Measurements from ENCODE around the gene PDE3A. TPM values are rescaled to one million over a fixed set of nuclear protein-coding genes. Genes with fewer than 3 reads are reported as not detected.

Gene PDE3A
- total RNA-seq, 1 experiment from 2014 or later = 2.8 TPM

- TF ChIP-seq ZBTB43 (CRISPR knock-in tag; IDR thresholded peaks at IDR 0.05) (no peak), TP53 (CRISPR knock-in tag; IDR thresholded peaks at IDR 0.05) (no peak), GABPB1 (CRISPR knock-in tag; IDR thresholded peaks at IDR 0.05) (no peak), SOX15 (CRISPR knock-in tag; IDR thresholded peaks at IDR 0.05) (no peak), MYBL2 (CRISPR knock-in tag; IDR thresholded peaks at IDR 0.05) (no peak), NFATC4 (CRISPR knock-in tag; IDR thresholded peaks at IDR 0.05) (no peak)
Measured at GRCh38 chr12:20561871-20562270, 193.5 kb downstream of the PDE3A start (continued).

- ATAC-seq (no peak), DNase-seq (ENCODE audit: low spot score) (no peak)
- Mint-ChIP-seq H3K4me3 (no peak overlapping the region), H3K9me3 (no peaks in the 10 kb centered on the region), H3K27me3 (ENCODE audit: low read depth) (no peaks in the 10 kb centered on the region), H3K36me3 (no peaks in the 10 kb centered on the region), H3K4me1 (no peaks in the 10 kb centered on the region), H3K27ac (no peak overlapping the region)
- CTCF ChIA-PET = no interaction called here
- POLR2A ChIA-PET = no interaction called here
- TF ChIP-seq CREB1 (CRISPR knock-in tag; IDR thresholded peaks at IDR 0.05) (no peak), SMAD3 (CRISPR knock-in tag; IDR thresholded peaks at IDR 0.05; ENCODE audit: borderline replicate concordance) (no peak), ZNF423 (CRISPR knock-in tag; IDR thresholded peaks at IDR 0.05) (no peak)
Measured at GRCh38 chr12:20567413-20567812, 199.1 kb downstream of the PDE3A start.

GRCh38 chr12:20572451-20572850 lies 204.1 kb downstream of the PDE3A start:
- Mint-ChIP-seq H3K4me3 (no peak overlapping the region), H3K27ac (no peak overlapping the region), H3K9me3 (no peaks in the 10 kb centered on the region), H3K36me3 (no peaks in the 10 kb centered on the region), H3K27me3 (ENCODE audit: low read depth) (no peaks in the 10 kb centered on the region), H3K4me1 (no peaks in the 10 kb centered on the region)
- ATAC-seq (no peak), DNase-seq (ENCODE audit: low spot score) (no peak)
- ChIA-PET CTCF (no interaction called here), POLR2A (no interaction called here)
- TF ChIP-seq SOX15 (CRISPR knock-in tag; IDR thresholded peaks at IDR 0.05) (no peak), ZNF138 (CRISPR knock-in tag; conservative IDR thresholded peaks at IDR 0.05) (no peak), ESRRA (CRISPR knock-in tag; IDR thresholded peaks at IDR 0.05; ENCODE audit: borderline replicate concordance) (no peak), E2F4 (CRISPR knock-in tag; IDR thresholded peaks at IDR 0.05; ENCODE audit: borderline replicate concordance, low read depth) (no peak), MYBL2 (CRISPR knock-in tag; IDR thresholded peaks at IDR 0.05) (no peak), SMAD3 (CRISPR knock-in tag; IDR thresholded peaks at IDR 0.05; ENCODE audit: borderline replicate concordance) (no peak), ARID4B (CRISPR knock-in tag; IDR thresholded peaks at IDR 0.05; ENCODE audit: borderline replicate concordance) (no peak), FOXJ3 (CRISPR knock-in tag; IDR thresholded peaks at IDR 0.05; ENCODE audit: borderline replicate concordance) (no peak), KAT7 (CRISPR knock-in tag; IDR thresholded peaks at IDR 0.05; ENCODE audit: borderline replicate concordance) (no peak)

GRCh38 chr12:20576528-20576927 lies 208.2 kb downstream of the PDE3A start:
- no peaks in the 10 kb centered on the region for H3K4me1 Mint-ChIP-seq
- POLR2A ChIA-PET = no interaction called here
- TF ChIP-seq ZNF317 (CRISPR knock-in tag; IDR thresholded peaks at IDR 0.05; ENCODE audit: borderline replicate concordance, low read depth) (no peak), GRHL2 (CRISPR knock-in tag; IDR thresholded peaks at IDR 0.05; ENCODE audit: insufficient replicate concordance, severe bottlenecking) (no peak), RELA (CRISPR knock-in tag; IDR thresholded peaks at IDR 0.05; ENCODE audit: borderline replicate concordance) (no peak), JAZF1 (CRISPR knock-in tag; IDR thresholded peaks at IDR 0.05) (no peak), FOXP4 (CRISPR knock-in tag; IDR thresholded peaks at IDR 0.05) (no peak), ZNF396 (CRISPR knock-in tag; IDR thresholded peaks at IDR 0.05; ENCODE audit: borderline replicate concordance) (no peak), ZNF219 (CRISPR knock-in tag; IDR thresholded peaks at IDR 0.05; ENCODE audit: borderline replicate concordance) (no peak), IRF2 (CRISPR knock-in tag; IDR thresholded peaks at IDR 0.05; ENCODE audit: borderline replicate concordance, low read depth) (no peak)

More at GRCh38 chr12:20576528-20576927, 208.2 kb downstream of the PDE3A start:
- no peak overlapping the region for H3K27ac Mint-ChIP-seq
- ATAC-seq = no peak
- H3K4me3 Mint-ChIP-seq = no peak overlapping the region
- H3K36me3 Mint-ChIP-seq = no peaks in the 10 kb centered on the region
- no peaks in the 10 kb centered on the region for H3K9me3 Mint-ChIP-seq
- no peaks in the 10 kb centered on the region for H3K27me3 Mint-ChIP-seq (ENCODE audit: low read depth)
- CTCF ChIA-PET = no interaction called here
- no peak for DNase-seq (ENCODE audit: low spot score)
